Left ventricle myocardium inferior (tissue), 1 donor: ENCODE data around the gene TOP2B. TPM values are rescaled to one million over a fixed set of nuclear protein-coding genes. Genes with fewer than 3 reads are reported as not detected.

Experiments used
- DNase-seq: peaks from one replicate; pipeline ENCODE4 v3.0.0-alpha.2; 2020
- H3K27ac ChIP-seq: fragments of 200-600 bp; replicated peaks from 2 replicates; pipeline ENCODE4 v1.8.0; 2021
- H3K27me3 ChIP-seq: fragments of 200-600 bp; 2 replicates; pipeline ENCODE4 v1.8.0; 2021; ENCODE audit warnings: low read depth
- H3K36me3 ChIP-seq: fragments of 200-600 bp; 2 replicates; pipeline ENCODE4 v1.8.0; 2021
- H3K4me1 ChIP-seq: fragments of 200-600 bp; 2 replicates; pipeline ENCODE4 v1.8.0; 2021
- H3K4me3 ChIP-seq: fragments of 200-600 bp; 2 replicates; pipeline ENCODE4 v1.8.0; 2021; ENCODE audit warnings: mild to moderate bottlenecking, moderate library complexity
- H3K9me3 ChIP-seq: fragments of 200-600 bp; replicated peaks from 2 replicates; pipeline ENCODE4 v1.8.0; 2021
- intact Hi-C: fragments of 100-400 bp; cut with micrococcal nuclease; formaldehyde crosslinking; loops from one replicate; pipeline ENCODE4 v1.11.0; 2022
- total RNA-seq: library from RNA; stranded (reverse); fragmentation: NEBNext Ultra II Directional; extraction: Animal tissue kit (Norgen Biotek cat#: 25700); gene quantifications from one replicate; pipeline ENCODE4 v1.2.1, GENCODE V29; 2021
- TF ChIP-seq, protein P1 (sequence below): fragments of 200-600 bp; IDR thresholded peaks from 2 replicates; pipeline ENCODE4 v1.8.0; 2021; ENCODE audit warnings: antibody characterized with exemption, mild to moderate bottlenecking, borderline replicate concordance
- donor health status: DM: no; HTN: yes; CAD: no; lungs with severe emphysema.

Gene TOP2B
- total RNA-seq, 1 donor from 2014 or later: 101 TPM

DNA sequence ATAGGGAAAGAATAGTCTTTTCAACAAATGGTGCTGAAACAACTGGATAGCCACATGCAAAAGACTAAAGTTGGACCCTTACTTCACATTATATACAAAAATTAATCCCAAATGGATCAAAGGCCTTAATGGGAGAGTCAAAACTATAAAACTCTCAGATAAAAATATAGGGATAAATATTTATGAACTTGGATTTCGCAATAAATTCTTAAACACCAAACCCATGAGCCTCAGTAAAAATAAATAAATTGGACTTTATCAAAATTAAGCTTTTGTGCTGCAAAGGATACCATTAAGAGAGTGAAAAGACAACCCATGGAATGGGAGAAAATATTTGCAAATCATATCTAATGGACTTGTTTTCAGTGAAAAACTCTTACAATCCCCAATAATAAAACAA lies 18.7 kb upstream of the TOP2B start:
- H3K36me3 ChIP-seq: no peaks in the 10 kb centered on the region
- H3K27ac ChIP-seq: no peak overlapping the region
- H3K4me3 ChIP-seq: no peak overlapping the region
- TF ChIP-seq, protein P1, sequence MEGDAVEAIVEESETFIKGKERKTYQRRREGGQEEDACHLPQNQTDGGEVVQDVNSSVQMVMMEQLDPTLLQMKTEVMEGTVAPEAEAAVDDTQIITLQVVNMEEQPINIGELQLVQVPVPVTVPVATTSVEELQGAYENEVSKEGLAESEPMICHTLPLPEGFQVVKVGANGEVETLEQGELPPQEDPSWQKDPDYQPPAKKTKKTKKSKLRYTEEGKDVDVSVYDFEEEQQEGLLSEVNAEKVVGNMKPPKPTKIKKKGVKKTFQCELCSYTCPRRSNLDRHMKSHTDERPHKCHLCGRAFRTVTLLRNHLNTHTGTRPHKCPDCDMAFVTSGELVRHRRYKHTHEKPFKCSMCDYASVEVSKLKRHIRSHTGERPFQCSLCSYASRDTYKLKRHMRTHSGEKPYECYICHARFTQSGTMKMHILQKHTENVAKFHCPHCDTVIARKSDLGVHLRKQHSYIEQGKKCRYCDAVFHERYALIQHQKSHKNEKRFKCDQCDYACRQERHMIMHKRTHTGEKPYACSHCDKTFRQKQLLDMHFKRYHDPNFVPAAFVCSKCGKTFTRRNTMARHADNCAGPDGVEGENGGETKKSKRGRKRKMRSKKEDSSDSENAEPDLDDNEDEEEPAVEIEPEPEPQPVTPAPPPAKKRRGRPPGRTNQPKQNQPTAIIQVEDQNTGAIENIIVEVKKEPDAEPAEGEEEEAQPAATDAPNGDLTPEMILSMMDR: no peak
- no peaks in the 10 kb centered on the region for H3K9me3 ChIP-seq
- H3K4me1 ChIP-seq: no peaks in the 10 kb centered on the region
- DNase-seq: no peak
- intact Hi-C loops: no loop called here
- no peaks in the 10 kb centered on the region for H3K27me3 ChIP-seq

DNA sequence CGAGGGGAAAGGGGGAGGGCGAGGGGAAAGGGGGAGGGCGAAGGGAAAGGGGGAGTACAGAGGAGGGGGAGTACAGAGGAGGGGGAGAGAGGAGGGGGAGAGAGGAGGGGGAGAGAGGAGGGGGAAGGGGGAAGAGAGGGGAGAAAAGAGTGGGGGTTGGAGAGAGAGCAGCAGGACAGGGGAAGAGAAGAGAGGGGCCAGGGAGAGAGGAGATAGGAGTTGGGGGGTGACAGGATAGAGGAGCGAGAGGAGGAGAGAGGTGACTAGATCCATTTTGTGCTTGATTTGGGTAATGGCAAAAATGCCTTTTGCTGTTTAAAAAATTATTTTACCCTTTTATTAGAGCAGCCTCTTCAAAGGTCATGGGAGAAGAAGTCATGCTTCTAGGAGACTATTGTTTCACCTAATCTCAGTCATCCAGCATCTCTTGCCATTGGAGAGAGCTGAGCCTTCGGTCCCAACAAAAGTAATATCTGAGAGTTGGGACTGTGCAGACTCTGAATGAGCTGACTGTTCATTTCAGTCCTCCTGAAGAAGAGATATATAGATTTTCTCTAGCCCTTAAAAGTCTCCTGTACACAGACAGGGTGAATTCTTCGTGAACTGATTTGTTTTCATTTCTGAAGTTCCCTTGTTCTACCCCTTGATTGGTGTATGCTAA lies 15.1 kb upstream of the TOP2B start:
- Histone ChIP-seq H3K36me3 (no peaks in the 10 kb centered on the region), H3K4me3 (no peak overlapping the region), H3K9me3 (no peaks in the 10 kb centered on the region), H3K4me1 (no peaks in the 10 kb centered on the region), H3K27ac (no peak overlapping the region), H3K27me3 (no peaks in the 10 kb centered on the region)
- TF ChIP-seq, protein P1: no peak
- no peak for DNase-seq
- intact Hi-C loops: no loop called here

DNA sequence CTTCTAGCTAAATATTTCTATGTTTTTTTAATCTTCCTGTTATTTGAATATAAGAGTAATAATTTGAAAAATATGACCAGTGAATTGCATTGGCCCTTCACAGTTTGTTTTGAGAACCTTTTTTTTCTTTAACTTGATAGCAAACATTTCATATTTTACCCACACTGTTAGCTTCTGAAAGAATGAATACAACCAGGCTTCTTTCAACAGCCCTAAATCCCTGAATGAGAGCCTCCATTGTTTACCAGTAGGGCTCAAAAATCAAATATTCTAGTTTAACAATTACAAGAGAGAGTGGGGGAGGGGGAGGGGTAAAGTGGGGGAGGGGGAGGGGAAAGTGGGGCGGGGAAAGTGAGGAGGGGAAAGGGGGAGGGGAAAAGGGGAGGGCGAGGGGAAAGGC lies 14.5 kb upstream of the TOP2B start:
- H3K36me3 ChIP-seq: no peaks in the 10 kb centered on the region
- no peak overlapping the region for H3K4me3 ChIP-seq
- H3K9me3 ChIP-seq: no peaks in the 10 kb centered on the region
- no peaks in the 10 kb centered on the region for H3K4me1 ChIP-seq
- no peak overlapping the region for H3K27ac ChIP-seq
- DNase-seq: no peak
- intact Hi-C loops: no loop called here
- H3K27me3 ChIP-seq: no peaks in the 10 kb centered on the region
- TF ChIP-seq, protein P1: no peak

DNA sequence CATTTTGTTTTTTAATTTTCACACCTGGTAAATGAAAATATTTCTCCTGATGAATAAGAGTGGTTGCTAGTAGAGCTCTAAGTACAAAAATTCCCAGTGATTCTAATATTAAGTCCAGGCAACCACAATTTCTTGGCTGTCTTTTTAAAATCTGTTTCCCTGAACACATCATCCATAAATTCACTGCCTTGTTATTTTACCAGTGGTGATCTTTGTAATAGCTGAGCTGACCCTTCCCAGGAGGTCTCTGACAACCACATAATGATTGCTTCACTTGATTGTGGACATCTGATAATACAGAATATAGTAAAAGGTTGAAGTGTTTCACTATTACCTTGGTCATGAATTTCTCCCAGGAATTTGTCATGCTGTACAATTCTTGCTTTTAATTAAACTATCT lies 13.9 kb upstream of the TOP2B start:
- Histone ChIP-seq H3K36me3 (no peaks in the 10 kb centered on the region), H3K27me3 (no peaks in the 10 kb centered on the region), H3K27ac (no peak overlapping the region), H3K4me3 (no peak overlapping the region), H3K4me1 (no peaks in the 10 kb centered on the region), H3K9me3 (no peaks in the 10 kb centered on the region)
- intact Hi-C loops: no loop called here
- no peak for DNase-seq
- TF ChIP-seq, protein P1: no peak

DNA sequence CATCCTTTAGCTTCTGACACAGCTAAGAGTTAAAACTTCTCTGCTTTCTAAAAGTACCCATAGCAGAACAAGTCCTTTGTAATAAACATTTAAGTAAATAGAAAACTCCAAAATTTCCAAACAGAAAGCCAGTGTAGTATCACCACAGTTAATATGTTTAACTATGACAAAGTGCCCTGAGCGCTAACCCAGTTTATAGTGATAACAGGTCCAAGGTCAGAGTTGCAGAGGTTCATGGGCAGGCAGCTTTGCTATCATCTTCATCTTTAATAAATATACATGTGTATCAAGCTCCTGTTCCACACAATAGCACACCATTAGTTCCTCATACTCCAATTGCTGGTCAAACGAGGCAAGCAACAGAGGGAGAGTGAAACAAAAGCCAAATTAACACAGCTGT lies 12.4 kb upstream of the TOP2B start:
- intact Hi-C loops: no loop called here
- no peaks in the 10 kb centered on the region for H3K36me3 ChIP-seq
- H3K9me3 ChIP-seq: no peaks in the 10 kb centered on the region
- H3K4me1 ChIP-seq: no peaks in the 10 kb centered on the region
- H3K27me3 ChIP-seq: no peaks in the 10 kb centered on the region
- no peak for DNase-seq
- no peak overlapping the region for H3K4me3 ChIP-seq
- TF ChIP-seq, protein P1: no peak
- no peak overlapping the region for H3K27ac ChIP-seq
